GM19023 (cell line): ENCODE measurements around the gene CLPTM1L.
"Not testable (repeated sequence)": the region's sequence is repeated elsewhere in the genome, so short reads cannot be mapped to it uniquely, and the experiment has no call there.

Source experiments
- ATAC-seq: cut with Tn5 transposase; IDR thresholded peaks from one replicate; pipeline ENCODE4 v1.9.1; 2021; ENCODE audit warnings: mild to moderate bottlenecking, moderate library complexity; ENCODE audit not compliant: unreplicated experiment

Gene CLPTM1L

GRCh38 chr5:1293416-1294205 lies 51.3 kb downstream of the CLPTM1L start:
- ATAC-seq, result no peak

GRCh38 chr5:1292846-1293415 lies 52.0 kb downstream of the CLPTM1L start:
- no peak for ATAC-seq

GRCh38 chr5:1292139-1292538 lies 52.8 kb downstream of the CLPTM1L start:
- ATAC-seq, result no peak

- no peak for ATAC-seq
These were observed 53.3 kb downstream of the CLPTM1L start for GRCh38 chr5:1291611-1292080.

- not testable (repeated sequence) for ATAC-seq
These were observed 53.9 kb downstream of the CLPTM1L start for GRCh38 chr5:1290956-1291355.

- not testable (repeated sequence) for ATAC-seq
These were observed 55.3 kb downstream of the CLPTM1L start for GRCh38 chr5:1289559-1289958.

DNA sequence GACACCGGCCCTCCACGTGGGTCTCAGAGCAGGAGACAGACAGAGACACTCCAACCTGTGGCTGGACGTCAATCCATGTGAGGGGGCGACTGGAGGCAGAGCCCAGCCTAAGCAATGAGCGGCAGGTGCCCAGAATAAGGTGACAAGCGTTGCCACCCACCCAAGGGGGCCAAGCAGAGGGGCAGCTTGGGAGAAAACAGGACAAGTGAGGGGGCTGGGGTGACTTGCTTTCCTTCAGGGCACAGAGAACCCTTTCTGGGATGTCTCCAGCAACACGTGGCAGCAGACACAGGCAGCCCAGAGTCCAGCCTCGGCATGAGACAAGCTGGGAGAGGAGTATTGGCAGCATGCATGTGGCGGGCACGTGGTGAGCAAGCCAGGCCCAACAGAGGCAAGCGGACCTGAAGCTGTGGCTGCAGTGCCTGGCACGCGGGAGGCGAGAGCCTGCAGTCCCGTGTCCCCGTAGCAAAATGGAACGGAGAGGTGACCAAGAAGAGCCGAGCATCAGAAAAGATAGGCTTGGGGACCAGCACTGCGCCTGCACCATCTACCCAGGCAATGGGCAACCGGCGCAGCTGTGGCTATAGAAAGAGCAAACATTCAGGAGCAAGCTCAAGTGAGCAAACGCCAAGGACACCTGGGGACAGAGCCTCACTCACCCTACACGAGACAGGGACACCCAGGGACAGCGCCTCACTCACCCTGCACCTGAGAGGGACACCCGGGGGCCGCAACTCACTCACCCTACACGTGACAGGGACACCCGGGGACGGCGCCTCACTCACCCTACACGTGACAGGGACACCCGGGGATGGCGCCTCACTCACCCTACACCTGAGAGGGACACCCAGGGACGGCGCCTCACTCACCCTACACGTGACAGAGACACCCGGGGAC lies 56.2 kb downstream of the CLPTM1L start:
- no peak for ATAC-seq

- no peak for ATAC-seq
These were observed 59.0 kb downstream of the CLPTM1L start for GRCh38 chr5:1285883-1286291.

DNA sequence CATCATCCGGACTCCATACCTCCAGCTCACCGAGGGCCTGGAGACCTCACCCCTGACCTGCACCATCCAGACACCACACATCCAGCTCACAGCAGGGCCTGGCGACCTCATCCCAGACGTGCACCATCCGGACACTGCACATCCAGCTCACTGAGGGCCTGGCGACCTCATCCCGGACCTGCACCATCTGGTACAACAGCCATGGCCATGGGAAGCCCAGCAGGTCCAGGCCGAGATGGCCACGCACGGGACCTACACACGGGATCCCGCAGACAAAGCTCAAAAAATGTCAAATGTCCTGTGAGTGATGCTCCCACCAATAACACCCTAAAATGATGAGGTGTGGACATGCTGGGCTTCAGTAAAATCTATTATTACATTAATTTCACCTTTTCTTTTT lies 59.8 kb downstream of the CLPTM1L start:
- no peak for ATAC-seq

DNA sequence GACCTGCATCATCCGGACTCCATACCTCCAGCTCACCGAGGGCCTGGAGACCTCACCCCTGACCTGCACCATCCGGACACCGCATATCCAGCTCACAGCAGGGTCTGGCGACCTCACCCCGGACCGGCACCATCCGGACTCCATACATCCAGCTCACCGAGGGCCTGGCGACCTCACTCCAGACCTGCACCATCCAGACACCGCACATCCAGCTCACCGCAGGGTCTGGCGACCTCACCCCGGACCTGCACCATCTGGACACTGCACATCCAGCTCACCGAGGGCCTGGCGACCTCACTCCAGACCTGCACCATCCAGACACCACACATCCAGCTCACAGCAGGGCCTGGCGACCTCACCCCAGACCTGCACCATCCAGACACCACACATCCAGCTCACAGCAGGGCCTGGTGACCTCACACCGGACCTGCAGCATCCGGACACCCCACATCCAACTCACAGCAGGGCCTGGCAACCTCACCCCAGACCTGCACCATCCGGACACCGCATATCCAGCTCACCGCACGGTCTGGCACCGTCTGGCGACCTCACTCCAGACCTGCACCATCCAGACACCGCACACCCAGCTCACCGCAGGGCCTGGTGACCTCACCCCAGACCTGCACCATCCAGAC lies 60.4 kb downstream of the CLPTM1L start:
- ATAC-seq, result not testable (repeated sequence)

DNA sequence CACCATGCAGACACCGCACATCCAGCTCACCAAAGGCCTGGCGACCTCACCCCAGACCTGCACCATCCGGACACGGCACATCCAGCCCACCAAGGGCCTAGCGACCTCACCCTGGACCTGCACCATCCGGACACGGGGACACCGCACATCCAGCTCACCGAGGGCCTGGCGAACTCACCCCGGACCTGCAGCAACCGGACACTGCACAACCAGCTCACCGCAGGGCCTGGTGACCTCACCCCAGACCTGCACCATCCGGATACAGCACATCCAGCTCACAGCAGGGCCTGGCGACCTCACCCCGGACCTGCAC lies 61.2 kb downstream of the CLPTM1L start:
- ATAC-seq, result not testable (repeated sequence)

DNA sequence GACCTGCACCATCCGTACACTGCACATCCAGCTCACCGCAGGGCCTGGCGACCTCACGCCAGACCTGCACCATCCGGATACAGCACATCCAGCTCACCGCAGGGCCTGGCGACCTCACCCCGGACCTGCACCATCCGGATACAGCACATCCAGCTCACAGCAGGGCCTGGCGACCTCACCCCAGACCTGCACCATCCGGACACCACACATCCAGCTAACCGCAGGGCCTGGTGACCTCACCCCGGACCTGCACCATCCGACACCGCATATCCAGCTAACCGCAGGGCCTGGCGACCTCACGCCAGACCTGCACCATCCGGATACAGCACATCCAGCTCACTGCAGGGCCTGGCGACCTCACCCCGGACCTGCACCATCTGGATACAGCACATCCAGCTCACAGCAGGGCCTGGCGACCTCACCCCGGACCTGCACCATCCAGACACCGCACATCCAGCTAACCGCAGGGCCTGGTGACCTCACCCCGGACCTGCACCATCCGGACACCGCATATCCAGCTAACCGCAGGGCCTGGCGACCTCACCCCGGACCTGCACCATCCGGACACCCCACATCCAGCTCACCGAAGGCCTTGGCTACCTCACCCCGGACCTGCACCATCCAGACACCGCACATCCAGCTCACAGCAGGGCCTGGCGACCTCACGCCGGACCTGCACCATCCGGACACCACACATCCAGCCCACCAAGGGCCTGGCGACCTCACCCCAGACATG lies 61.7 kb downstream of the CLPTM1L start:
- ATAC-seq, result not testable (repeated sequence)

GRCh38 chr5:1282131-1282992 lies 62.5 kb downstream of the CLPTM1L start:
- ATAC-seq, result no peak

- no peak for ATAC-seq
These were observed 63.6 kb downstream of the CLPTM1L start for GRCh38 chr5:1281038-1281882.

DNA sequence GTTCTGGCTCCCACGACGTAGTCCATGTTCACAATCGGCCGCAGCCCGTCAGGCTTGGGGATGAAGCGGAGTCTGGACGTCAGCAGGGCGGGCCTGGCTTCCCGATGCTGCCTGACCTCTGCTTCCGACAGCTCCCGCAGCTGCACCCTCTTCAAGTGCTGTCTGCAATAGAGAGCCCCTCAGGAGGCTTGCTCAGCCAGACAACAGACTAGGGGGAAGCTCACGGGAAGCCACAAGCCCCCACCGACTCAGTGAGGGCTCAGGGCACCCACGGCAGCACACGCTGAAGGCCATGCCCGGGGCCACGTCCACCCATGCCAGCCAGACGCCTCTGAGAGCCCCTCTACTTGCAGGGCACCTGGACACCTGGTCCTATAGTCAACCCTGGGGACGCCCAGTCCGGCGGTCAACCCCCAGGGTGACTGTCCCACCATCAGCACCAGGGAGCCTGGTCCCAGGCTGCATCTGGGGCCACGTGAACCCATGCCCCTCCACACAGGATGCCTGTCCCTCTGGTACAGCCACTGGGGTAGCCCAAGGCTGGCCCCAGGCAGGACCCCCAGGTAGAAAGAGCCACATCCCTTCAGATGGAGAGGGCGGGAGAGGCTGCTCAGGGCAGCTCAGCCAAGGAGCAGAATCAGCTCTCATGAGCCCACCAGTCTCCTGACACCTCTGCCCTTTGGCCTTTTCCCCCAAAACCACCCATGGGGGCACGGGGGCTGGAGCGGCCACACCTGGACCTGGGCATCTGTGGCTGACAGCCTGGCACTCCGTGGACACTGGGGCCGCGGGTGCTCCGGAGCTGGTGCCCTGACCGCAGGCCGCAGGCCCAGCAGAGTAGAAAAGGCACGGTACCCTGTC lies 64.5 kb downstream of the CLPTM1L start:
- no peak for ATAC-seq

DNA sequence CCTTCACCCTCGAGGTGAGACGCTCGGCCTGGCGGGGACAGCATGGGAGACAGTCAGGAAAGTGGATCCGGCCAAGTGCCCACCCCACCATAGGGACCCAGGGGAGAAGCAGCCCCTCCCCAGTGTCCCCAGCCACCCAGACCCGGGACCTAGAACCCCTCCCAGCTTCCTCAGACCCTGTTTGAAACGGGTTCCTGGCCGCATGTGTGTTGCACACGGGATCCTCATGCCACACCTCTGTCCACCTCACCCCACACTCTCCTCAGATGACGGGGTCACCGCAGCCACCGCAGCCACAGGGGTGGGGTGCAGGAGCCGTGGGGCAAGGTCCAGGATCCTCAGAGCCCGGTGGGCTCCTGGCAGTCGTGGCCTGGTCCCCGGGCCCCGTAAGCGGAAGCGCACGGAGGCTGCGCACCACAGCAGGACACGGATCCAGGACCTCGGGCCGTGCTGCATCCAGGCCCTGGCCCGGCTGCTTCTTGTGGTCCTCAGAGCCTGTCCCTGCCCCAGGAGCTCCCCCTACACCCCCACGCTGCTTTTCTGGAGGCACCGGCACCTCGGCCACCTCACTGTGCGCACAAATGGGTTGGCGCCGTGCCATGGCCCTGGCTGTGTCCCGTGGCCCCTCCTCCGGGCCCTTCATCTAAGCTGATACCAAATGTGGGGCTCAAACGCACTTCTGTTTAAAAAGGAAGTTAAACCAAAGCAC lies 65.3 kb downstream of the CLPTM1L start:
- ATAC-seq, result no peak
